Fibroblast of the aortic adventitia (primary cell): ENCODE data around the gene TSBP1. TPM values are rescaled to one million over a fixed set of nuclear protein-coding genes. Genes with fewer than 3 reads are reported as not detected.

Experiments used
- DNase-seq: peaks from one replicate; pipeline ENCODE4 v3.0.0-alpha.2; 2010; ENCODE audit warnings: low read depth
- H3K4me3 ChIP-seq: 2 replicates; pipeline ENCODE4 v1.5.1; 2011; ENCODE audit warnings: low read depth, mild to moderate bottlenecking, control low read depth, low read length, moderate library complexity
- total RNA-seq: library from RNA; depleted of rRNA; stranded (reverse); fragments of >200 nt; gene quantifications from 2 replicates; pipeline ENCODE4 v1.2.3, GENCODE V29; 2012; ENCODE audit warnings: low replicate concordance
- TF ChIP-seq, protein P1 (sequence below): IDR thresholded peaks from 2 replicates; pipeline ENCODE4 v1.5.1; 2011; ENCODE audit warnings: mild to moderate bottlenecking, low read length, control low read depth, inconsistent platforms; ENCODE audit not compliant: insufficient read depth

TSBP1 gene
- total RNA-seq, 1 donor = not detected

DNA sequence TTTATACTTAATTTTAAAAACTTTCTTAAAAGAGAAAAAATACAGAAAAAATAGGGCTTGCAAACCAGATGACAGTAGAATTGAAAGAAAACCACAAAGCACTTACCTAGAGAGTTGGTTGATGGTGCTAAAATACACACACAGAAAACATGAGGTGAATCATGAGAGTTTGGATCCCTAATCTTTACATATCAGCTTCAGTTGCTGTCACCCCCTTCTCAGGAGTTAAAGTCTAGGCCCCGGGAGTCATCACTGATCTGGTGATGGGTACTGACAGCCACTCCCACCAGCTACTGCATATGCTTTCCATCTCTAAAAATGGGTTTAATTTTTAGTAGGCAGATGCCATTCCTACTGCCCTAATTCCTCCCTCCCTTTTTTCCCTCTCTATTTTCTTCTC, 16.7 kb downstream of the TSBP1 start:
- no peak overlapping the region for H3K4me3 ChIP-seq
- DNase-seq = no peak
- TF ChIP-seq, protein P1, sequence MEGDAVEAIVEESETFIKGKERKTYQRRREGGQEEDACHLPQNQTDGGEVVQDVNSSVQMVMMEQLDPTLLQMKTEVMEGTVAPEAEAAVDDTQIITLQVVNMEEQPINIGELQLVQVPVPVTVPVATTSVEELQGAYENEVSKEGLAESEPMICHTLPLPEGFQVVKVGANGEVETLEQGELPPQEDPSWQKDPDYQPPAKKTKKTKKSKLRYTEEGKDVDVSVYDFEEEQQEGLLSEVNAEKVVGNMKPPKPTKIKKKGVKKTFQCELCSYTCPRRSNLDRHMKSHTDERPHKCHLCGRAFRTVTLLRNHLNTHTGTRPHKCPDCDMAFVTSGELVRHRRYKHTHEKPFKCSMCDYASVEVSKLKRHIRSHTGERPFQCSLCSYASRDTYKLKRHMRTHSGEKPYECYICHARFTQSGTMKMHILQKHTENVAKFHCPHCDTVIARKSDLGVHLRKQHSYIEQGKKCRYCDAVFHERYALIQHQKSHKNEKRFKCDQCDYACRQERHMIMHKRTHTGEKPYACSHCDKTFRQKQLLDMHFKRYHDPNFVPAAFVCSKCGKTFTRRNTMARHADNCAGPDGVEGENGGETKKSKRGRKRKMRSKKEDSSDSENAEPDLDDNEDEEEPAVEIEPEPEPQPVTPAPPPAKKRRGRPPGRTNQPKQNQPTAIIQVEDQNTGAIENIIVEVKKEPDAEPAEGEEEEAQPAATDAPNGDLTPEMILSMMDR = no peak

DNA sequence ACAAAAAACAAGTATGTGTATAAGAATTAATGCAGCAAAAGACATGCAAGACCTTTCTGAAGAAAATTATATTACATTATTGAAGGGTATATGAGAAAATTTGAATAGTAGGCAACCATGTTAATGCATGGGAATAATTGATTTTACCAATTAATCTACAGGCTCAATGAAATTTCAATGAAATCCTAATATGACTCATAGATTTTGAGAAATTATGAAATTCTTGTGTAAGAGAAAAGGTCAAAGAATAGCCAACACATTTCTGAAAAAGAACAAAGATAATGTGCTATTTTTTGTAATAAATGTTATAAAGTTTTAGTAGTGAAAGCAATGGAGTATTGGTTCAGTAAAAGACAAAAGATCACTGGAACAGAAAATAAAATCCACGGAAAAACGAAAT, 18.4 kb downstream of the TSBP1 start:
- no peak overlapping the region for H3K4me3 ChIP-seq
- TF ChIP-seq, protein P1 = no peak
- no peak for DNase-seq

DNA sequence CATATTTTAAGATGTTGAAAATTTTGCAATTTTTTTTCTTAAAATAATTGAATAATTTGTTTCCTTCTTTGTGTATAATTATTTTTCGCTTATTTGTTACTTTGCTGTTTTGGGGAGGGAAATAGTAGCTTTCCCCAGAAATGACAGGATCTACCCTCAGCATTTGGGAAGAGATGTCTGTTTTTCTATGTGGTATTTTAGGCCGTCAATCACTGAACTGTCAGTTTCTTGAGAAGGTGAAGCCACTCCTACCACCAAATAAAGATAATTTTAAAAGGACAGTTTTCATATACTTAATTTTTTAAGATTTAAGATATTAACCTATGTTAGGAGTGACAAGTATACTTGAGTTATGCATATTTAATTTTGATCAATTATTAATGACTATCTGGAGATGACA, 31.5 kb downstream of the TSBP1 start:
- TF ChIP-seq, protein P1 = no peak
- H3K4me3 ChIP-seq = no peak overlapping the region
- no peak for DNase-seq

DNA sequence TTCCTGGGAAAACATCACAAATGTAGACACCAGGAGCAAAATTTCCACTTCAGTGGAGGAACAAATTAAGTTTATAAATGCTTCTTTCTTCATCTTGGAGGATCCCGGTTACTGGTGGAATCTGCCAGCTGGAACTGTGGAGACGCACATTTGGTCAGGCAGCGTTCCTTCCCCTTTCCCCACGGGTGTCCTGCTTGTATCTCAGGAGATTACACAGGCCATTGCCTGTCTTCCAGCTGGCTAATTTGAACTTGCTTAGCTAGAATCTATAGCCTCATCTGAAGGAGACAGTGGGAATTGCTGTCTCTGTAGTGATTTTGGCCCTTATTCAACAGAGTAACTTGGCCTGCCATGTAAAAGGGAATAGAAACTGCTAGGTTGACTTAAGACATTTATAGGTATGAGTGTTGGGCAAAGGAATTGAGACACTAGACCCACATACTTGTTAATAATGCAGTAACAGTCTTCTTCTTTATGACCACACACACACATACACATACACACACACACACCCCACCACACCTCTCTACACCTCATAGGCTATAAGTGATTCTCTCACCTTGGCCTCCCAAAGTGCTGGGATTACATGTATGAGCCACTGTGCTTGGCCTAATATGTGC, 34.4 kb downstream of the TSBP1 start:
- TF ChIP-seq, protein P1 = no peak

DNA sequence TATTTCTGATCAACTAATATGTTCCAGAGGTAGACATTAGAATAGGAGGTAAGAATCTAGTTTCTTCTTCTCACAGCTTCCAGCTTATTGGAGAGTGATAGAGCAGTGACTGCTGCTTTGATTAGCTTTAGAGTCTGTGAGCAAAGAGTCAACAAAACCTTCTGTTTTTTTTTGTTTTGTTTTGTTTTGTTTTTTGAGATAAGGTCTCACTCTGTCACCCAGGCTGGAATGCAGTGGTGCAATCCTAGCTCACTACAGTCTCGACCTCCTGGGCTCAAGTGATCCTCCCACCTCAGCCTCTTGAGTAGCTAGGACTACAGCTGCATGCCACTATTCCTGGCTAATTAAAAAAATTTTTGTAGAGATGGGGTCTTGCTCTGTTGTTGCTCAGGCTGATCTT, 39.3 kb downstream of the TSBP1 start:
- TF ChIP-seq, protein P1 = no peak
- DNase-seq = no peak

More for the DNA sequence above, 34.4 kb downstream of the TSBP1 start:
- no peak for DNase-seq
- H3K4me3 ChIP-seq = no peak overlapping the region

DNA sequence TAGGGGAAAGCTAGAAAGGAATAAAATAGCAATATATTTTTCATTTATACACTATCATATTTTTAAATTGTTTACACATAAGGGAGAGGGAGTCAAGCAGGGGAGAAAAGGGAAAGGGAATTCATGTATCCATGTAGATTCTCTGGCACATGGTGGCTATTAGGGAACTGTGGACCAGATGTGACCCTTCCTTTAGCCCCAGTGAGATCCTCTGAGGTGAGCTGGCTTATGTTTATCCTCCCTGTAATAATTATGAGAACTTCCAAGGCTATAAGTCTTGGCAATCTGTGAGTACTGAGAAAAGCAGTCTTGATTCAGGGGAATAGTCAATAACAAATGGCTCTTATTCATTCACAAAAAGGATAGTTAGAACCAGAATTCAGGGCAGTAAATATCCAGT, 42.6 kb downstream of the TSBP1 start:
- H3K4me3 ChIP-seq = no peak overlapping the region
- DNase-seq = no peak
- TF ChIP-seq, protein P1 = no peak

More for the DNA sequence above, 39.3 kb downstream of the TSBP1 start:
- no peak overlapping the region for H3K4me3 ChIP-seq

DNA sequence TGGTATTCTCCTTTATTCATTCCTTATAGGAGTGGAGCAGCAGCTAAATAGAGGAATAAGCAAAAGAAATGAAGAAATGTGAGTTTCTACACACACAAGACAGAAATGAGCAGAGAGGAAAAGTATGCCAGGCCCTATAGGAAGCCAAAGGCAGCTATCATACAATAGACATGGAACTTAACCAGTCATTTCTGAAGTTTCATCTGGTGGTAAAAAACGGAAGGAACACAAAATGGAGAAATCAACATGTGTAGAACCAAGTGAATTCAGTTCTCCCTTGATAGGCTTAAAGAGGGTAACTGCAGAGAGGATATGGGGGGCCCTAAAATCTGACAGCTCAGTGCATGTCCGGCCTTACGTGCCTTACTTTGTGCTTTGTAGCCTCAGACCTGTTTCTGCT, 44.6 kb downstream of the TSBP1 start:
- TF ChIP-seq, protein P1 = no peak
- no peak overlapping the region for H3K4me3 ChIP-seq
- DNase-seq = no peak
